Peyer's patch (tissue), 4 donors: ENCODE measurements around the gene MXD3.

Experiments
- POLR2A ChIP-seq, 2 donors: fragments of 450-650 bp; IDR thresholded peaks; one replicate each; pipeline ENCODE4 v1.5.1; 2017; ENCODE audit warnings: antibody characterized with exemption in 2 of 2, mild to moderate bottlenecking in 2 of 2, moderate library complexity in 2 of 2
- TF ChIP-seq, protein P1 (sequence below), 6 experiments: fragments of 450-650 bp in 4 of 6; fragments of 200-600 bp in 2 of 6; sonication (generic) in 1 of 6; IDR thresholded peaks; one replicate each; pipeline ENCODE4 v1.5.1; 2017 to 2019; ENCODE audit warnings: antibody characterized with exemption in 6 of 6, mild to moderate bottlenecking in 3 of 6, moderate library complexity in 1 of 6

- TF ChIP-seq, protein P1, sequence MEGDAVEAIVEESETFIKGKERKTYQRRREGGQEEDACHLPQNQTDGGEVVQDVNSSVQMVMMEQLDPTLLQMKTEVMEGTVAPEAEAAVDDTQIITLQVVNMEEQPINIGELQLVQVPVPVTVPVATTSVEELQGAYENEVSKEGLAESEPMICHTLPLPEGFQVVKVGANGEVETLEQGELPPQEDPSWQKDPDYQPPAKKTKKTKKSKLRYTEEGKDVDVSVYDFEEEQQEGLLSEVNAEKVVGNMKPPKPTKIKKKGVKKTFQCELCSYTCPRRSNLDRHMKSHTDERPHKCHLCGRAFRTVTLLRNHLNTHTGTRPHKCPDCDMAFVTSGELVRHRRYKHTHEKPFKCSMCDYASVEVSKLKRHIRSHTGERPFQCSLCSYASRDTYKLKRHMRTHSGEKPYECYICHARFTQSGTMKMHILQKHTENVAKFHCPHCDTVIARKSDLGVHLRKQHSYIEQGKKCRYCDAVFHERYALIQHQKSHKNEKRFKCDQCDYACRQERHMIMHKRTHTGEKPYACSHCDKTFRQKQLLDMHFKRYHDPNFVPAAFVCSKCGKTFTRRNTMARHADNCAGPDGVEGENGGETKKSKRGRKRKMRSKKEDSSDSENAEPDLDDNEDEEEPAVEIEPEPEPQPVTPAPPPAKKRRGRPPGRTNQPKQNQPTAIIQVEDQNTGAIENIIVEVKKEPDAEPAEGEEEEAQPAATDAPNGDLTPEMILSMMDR (IDR thresholded peaks at IDR 0.05), result no peak
- TF ChIP-seq POLR2A (IDR thresholded peaks at IDR 0.05), result no peak
These were observed 44.1 kb upstream of the MXD3 start for GRCh38 chr5:177355868-177356168.
